Lung (tissue), 12 donors: ENCODE results near the gene ACACB. TPM values are rescaled to one million over a fixed set of nuclear protein-coding genes. Genes with fewer than 3 reads are reported as not detected.

ENCODE experiments used
- ATAC-seq: fragments of 200-7000 bp; cut with Tn5 transposase; one replicate; pipeline ENCODE4 v1.9.1; 2020; ENCODE audit warnings: moderate number of reproducible peaks; ENCODE audit not compliant: insufficient read depth, low FRiP score
- DNase-seq, 3 donors: peaks; one replicate each; pipeline ENCODE4 v3.0.0-alpha.2; 2013 to 2017
- H3K27ac ChIP-seq, 2 donors: one replicate each; pipeline ENCODE4 v1.5.1; 2013; ENCODE audit warnings: mild to moderate bottlenecking in 2 of 2, moderate library complexity in 2 of 2, control low read depth in 1 of 2, inconsistent platforms in 1 of 2, low read depth in 1 of 2, low read length in 1 of 2
- H3K27me3 ChIP-seq, 3 donors: one replicate each; pipeline ENCODE4 v1.5.1; 2013; ENCODE audit warnings: low read length in 2 of 3; ENCODE audit not compliant: control insufficient read depth in 3 of 3, insufficient read depth in 3 of 3
- H3K36me3 ChIP-seq, 4 donors: one replicate each; pipeline ENCODE4 v1.5.1; 2013; ENCODE audit warnings: low read length in 4 of 4, mild to moderate bottlenecking in 1 of 4, moderate library complexity in 1 of 4; ENCODE audit not compliant: control insufficient read depth in 4 of 4, insufficient read depth in 4 of 4
- H3K4me1 ChIP-seq, 5 donors: one replicate each; pipeline ENCODE4 v1.5.1; 2013; ENCODE audit warnings: low read length in 5 of 5, mild to moderate bottlenecking in 2 of 5, moderate library complexity in 1 of 5; ENCODE audit not compliant: control insufficient read depth in 5 of 5, insufficient read depth in 5 of 5
- H3K4me3 ChIP-seq: one replicate; pipeline ENCODE4 v1.5.1; 2013; ENCODE audit warnings: mild to moderate bottlenecking, control low read depth, moderate library complexity
- H3K9ac ChIP-seq, 2 donors: one replicate each; pipeline ENCODE4 v1.5.1; 2013; ENCODE audit warnings: low read length in 2 of 2, control low read depth in 1 of 2; ENCODE audit not compliant: insufficient read depth in 1 of 2
- H3K9me3 ChIP-seq, 4 donors: one replicate each; pipeline ENCODE4 v1.5.1; 2013; ENCODE audit warnings: low read length in 3 of 4, mild to moderate bottlenecking in 1 of 4, moderate library complexity in 1 of 4; ENCODE audit not compliant: control insufficient read depth in 4 of 4, insufficient read depth in 3 of 4
- CTCF ChIP-seq: IDR thresholded peaks from 2 replicates; pipeline ENCODE4 v1.5.1; 2012; ENCODE audit warnings: mild to moderate bottlenecking; ENCODE audit errors: control extremely low read depth, extremely low read depth
- WGBS, 2 donors: extraction: QIAGEN DNeasy Blood & Tissue Kit; methylation state at CpG; one replicate each; pipeline ENCODE4 v1.1.7; 2013; 5-methylcytosine and 5-hydroxymethylcytosine counted together
- polyA plus RNA-seq, 2 donors: library from polyadenylated mRNA; stranded (reverse); fragments of 200-250 nt; gene quantifications; one replicate each; pipeline ENCODE4 v1.2.1, GENCODE V29; 2013
- total RNA-seq, 2 donors: library from RNA; depleted of rRNA in 1 of 2; stranded (reverse); fragments of >200 nt in 1 of 2; gene quantifications; one replicate each; pipeline ENCODE4 v1.2.1, GENCODE V29; 2014 to 2021
- donor health status: control.
- donor health status: control.
- donor health status: Bipolar disorder and iron deficiency.
- donor health status: healthy.
- donor health status: DM: yes; HTN: yes; CAD: no.

The ACACB gene
- total and polyA plus RNA-seq, 4 donors: 2.9 to 24.5 (median 18.2) TPM

GRCh38 chr12:109291117-109291516, 174.7 kb downstream of the ACACB start:
- no peak for DNase-seq
- Histone ChIP-seq H3K4me1 (peaks cover 0 to 12% (median 4%) of the 10 kb centered on the region in 5 donors), H3K9me3 (no peaks in the 10 kb centered on the region), H3K27me3 (no peaks in the 10 kb centered on the region), H3K27ac (no peak overlapping the region), H3K4me3 (no peak overlapping the region), H3K36me3 (no peaks in the 10 kb centered on the region), H3K9ac (no peak overlapping the region)
- ATAC-seq: no peak
- no peak for TF ChIP-seq CTCF
- WGBS, 2 donors: 56 to 62% methylated on average over 15 of the region's 15 CpGs

DNA sequence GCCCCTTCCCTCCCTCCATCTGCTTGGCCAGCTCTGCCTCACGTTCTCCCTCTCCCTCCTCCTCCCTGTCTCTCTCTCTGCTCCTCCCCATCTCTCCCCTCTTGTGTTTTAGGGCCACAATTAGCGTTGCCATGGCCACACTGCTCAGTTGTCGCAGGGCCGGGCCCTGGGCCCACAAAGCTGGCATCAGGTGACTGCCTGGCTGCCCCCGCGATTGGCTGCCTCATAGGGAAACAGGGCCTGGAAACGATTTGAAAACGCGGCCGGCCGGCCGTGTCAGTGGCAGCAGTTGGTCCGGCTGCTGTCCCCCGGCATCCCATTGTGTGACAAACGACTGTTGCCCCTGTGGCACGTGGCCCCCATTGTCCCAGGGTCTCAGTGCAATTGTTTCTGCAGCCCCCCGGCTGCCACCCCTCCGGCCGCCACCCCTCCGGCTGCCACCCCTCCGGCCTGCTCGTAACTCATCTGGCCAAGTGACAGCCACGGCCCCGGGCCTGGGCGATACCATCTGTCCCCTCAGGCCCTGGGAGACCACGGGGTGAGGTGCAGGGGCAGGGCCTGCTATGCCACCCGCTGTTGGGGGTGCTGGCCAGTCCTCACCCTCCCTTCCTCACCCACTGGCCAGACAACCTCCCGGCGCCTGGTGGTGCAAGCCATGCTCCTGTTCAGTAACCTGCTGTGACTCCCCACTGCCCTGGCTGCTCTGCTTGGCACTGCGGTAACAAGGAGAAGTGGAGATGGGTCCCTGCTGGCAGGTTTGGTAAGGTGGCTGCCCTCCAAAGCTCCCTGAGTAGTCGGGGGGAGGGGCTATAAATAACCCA, 175.3 kb downstream of the ACACB start:
- ATAC-seq: no peak
- H3K9ac ChIP-seq: no peak overlapping the region

DNA sequence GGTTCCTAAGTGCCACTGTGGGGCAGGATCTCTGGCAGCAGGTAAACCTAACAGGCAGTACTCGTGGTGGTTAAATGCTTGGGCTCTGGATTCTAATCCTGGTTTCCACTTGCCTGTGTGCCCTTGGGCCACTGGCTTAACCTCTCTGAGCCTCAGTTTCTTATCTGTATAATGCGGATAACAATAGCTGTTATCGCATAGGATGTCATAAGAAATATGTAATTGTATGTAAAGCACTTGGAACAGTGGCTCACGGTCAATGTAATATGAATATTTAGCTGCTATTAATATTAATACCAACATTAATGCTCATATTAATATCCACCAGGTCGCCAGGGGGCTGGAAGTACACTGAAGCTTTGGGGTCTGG, 175.9 kb downstream of the ACACB start:
- DNase-seq (no peak), ATAC-seq (no peak)
- Histone ChIP-seq H3K9ac (no peak overlapping the region), H3K27me3 (no peaks in the 10 kb centered on the region), H3K4me1 (peaks cover 0 to 12% (median 4%) of the 10 kb centered on the region in 5 donors), H3K27ac (no peak overlapping the region), H3K4me3 (no peak overlapping the region), H3K36me3 (no peaks in the 10 kb centered on the region), H3K9me3 (no peaks in the 10 kb centered on the region)
- 82 to 88% methylated on average over 5 of the region's 5 CpGs for WGBS, 2 donors
- TF ChIP-seq CTCF: no peak

More for the DNA sequence above, 175.3 kb downstream of the ACACB start:
- 7 to 12% methylated on average over 31 of the region's 31 CpGs for WGBS, 2 donors
- Histone ChIP-seq H3K4me3 (no peak overlapping the region), H3K27ac (no peak overlapping the region), H3K27me3 (no peaks in the 10 kb centered on the region), H3K36me3 (no peaks in the 10 kb centered on the region), H3K9me3 (no peaks in the 10 kb centered on the region), H3K4me1 (peaks cover 0 to 12% (median 4%) of the 10 kb centered on the region in 5 donors)
- peak; percentile 84 to 87 (median 84) for DNase-seq
- no peak for TF ChIP-seq CTCF

DNA sequence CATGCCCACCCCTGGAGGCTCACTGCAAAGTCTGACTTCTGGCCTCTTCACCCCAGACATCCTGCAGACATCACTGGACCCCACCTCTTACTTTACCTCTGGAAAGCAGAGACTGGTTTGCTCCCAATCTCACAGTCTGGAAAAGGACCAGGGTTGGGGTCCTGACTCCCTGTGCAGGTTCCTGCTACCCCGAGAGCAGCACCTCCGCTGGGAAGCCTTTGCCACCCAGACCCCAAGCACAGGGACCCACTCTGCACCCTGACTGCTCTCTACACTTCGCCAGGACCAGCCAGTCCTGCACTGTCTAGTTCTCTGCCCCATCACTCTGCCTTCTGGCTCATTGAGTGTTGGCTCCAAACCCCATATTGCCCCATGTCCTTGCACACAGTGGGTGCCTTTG, 176.7 kb downstream of the ACACB start:
- no peaks in the 10 kb centered on the region for H3K9me3 ChIP-seq
- ATAC-seq (no peak), DNase-seq (no peak)
- no peaks in the 10 kb centered on the region for H3K36me3 ChIP-seq
- WGBS, 2 donors: 58 to 76% methylated on average over 3 of the region's 3 CpGs
- no peak for TF ChIP-seq CTCF
- no peaks in the 10 kb centered on the region for H3K27me3 ChIP-seq
- peaks cover 0 to 12% (median 4%) of the 10 kb centered on the region in 5 donors for H3K4me1 ChIP-seq
- no peak overlapping the region for H3K4me3 ChIP-seq
- no peak overlapping the region for H3K27ac ChIP-seq
- no peak overlapping the region for H3K9ac ChIP-seq
